LNCaP clone FGC (cell line): ENCODE measurements around the gene PRSS37.
"Not testable (repeated sequence)": the region's sequence is repeated elsewhere in the genome, so short reads cannot be mapped to it uniquely, and the experiment has no call there.

Source experiments
- DNase-seq: peaks from one replicate; pipeline ENCODE4 v3.0.0-alpha.2; 2011; ENCODE audit warnings: low read depth
- H3K4me3 ChIP-seq: 2 replicates; pipeline ENCODE4 v1.5.1; 2011; ENCODE audit warnings: mild to moderate bottlenecking, low read depth, low read length, control low read depth
- CTCF ChIP-seq: IDR thresholded peaks from 2 replicates; pipeline ENCODE4 v1.5.1; 2012; ENCODE audit warnings: mild to moderate bottlenecking; ENCODE audit not compliant: control insufficient read depth, insufficient read depth; ENCODE audit errors: extremely low read depth

PRSS37 gene

GRCh38 chr7:141844256-141844655, 3.0 kb upstream of the PRSS37 start:
- DNase-seq = no peak
- TF ChIP-seq CTCF = no peak
- no peak overlapping the region for H3K4me3 ChIP-seq

- DNase-seq = no peak
- H3K4me3 ChIP-seq = no peak overlapping the region
- TF ChIP-seq CTCF = no peak
Measured at GRCh38 chr7:141842904-141843303, 1.6 kb upstream of the PRSS37 start.

DNA sequence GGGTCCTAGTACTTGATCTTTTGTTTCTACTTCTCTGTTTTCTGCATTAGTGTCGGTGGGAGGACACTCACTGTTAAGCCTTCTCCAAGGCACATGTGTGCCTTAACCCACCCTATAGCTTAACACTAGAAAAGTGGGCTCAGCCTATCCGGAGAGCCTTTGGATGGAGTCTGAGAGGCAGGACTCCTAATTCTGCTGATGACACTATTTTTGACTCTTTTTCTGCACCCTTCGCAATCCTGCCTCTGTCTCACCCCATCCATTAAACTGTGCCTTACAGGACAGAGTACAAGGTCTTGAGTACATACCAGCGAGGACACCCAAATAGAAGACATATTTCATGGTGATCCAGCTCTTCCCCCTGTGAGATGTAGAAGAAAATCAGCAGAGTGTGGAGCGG, 577 bp downstream of the PRSS37 start:
- H3K4me3 ChIP-seq = no peak overlapping the region
- TF ChIP-seq CTCF = no peak
- DNase-seq = no peak

DNA sequence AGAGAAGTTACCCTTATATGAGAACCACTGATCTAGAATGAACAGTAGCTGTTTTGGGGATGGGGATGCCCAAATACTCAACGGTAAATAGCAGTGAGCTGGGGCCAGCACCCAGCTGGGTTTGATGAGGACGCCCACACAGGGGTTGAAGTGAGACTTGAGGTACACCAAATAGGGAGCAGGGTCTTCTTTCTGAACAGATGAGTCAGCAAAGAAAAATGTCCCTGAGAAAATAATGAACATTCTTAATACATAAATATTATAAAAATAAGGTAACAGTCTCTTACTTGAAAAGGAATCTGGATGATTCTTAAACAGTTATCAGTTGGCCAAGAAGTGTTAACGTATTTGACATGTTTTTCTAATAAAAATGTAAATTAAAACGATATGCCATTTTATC, 2.0 kb downstream of the PRSS37 start:
- TF ChIP-seq CTCF = no peak
- no peak for DNase-seq
- no peak overlapping the region for H3K4me3 ChIP-seq

GRCh38 chr7:141838581-141838980, 2.7 kb downstream of the PRSS37 start:
- no peak for TF ChIP-seq CTCF
- DNase-seq = no peak

GRCh38 chr7:141837683-141838082, 3.6 kb downstream of the PRSS37 start:
- no peak for TF ChIP-seq CTCF
- no peak overlapping the region for H3K4me3 ChIP-seq
- no peak for DNase-seq

More at GRCh38 chr7:141838581-141838980, 2.7 kb downstream of the PRSS37 start:
- H3K4me3 ChIP-seq = no peak overlapping the region

DNA sequence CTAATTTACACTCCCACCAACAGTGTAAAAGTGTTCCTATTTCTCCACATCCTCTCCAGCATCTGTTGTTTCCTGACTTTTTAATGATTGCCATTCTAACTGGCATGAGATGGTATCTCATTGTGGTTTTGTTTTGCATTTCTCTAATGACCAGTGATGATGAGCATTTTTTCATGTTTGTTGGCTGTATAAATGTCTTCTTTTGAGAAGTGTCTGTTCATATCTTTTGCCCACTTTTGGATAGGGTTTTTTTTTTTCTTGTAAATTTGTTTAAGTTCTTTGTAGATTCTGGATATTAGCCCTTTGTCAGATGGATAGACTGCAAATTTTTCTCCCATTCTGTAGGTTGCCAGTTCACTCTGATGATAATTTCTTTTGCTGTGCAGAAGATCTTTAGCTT, 18.9 kb downstream of the PRSS37 start:
- not testable (repeated sequence) for H3K4me3 ChIP-seq, DNase-seq
